ENCODE measurements around the gene TYSND1.
"Not testable (repeated sequence)": the region's sequence is repeated elsewhere in the genome, so short reads cannot be mapped to it uniquely, and the experiment has no call there.

The TYSND1 gene

GRCh38 chr10:70183304-70183703, 36.8 kb upstream of the TYSND1 start:
- Histone ChIP-seq H3K4me1 (ENCODE audit: control insufficient read depth, insufficient read depth, low read length) (peaks cover 7% of the 10 kb centered on the region), H3K27me3 (replicated peaks; ENCODE audit: control insufficient read depth, insufficient read depth, low read length) (no peaks in the 10 kb centered on the region), H3K9ac (ENCODE audit: low read length) (no peak overlapping the region), H3K9me3 (ENCODE audit: control insufficient read depth, low read length) (peaks cover 14% of the 10 kb centered on the region), H3K4me3 (ENCODE audit: low read length) (no peak overlapping the region), H3K36me3 (ENCODE audit: control insufficient read depth, insufficient read depth, low read length, severe bottlenecking) (no peaks in the 10 kb centered on the region)
- no peak for DNase-seq (ENCODE audit: low read depth)

GRCh38 chr10:70179209-70179608, 32.7 kb upstream of the TYSND1 start:
- H3K4me3 ChIP-seq (ENCODE audit: low read length); H3K27me3 ChIP-seq (replicated peaks; ENCODE audit: control insufficient read depth, insufficient read depth, low read length); H3K36me3 ChIP-seq (ENCODE audit: control insufficient read depth, insufficient read depth, low read length, severe bottlenecking); H3K4me1 ChIP-seq (ENCODE audit: control insufficient read depth, insufficient read depth, low read length); H3K9ac ChIP-seq (ENCODE audit: low read length); DNase-seq (ENCODE audit: low read depth): not testable (repeated sequence)
- H3K9me3 ChIP-seq (ENCODE audit: control insufficient read depth, low read length): peaks cover 14% of the 10 kb centered on the region

GRCh38 chr10:70178139-70178725, 31.7 kb upstream of the TYSND1 start:
- Histone ChIP-seq H3K4me1 (ENCODE audit: control insufficient read depth, insufficient read depth, low read length) (no peaks in the 10 kb centered on the region), H3K27me3 (replicated peaks; ENCODE audit: control insufficient read depth, insufficient read depth, low read length) (no peaks in the 10 kb centered on the region), H3K36me3 (ENCODE audit: control insufficient read depth, insufficient read depth, low read length, severe bottlenecking) (no peaks in the 10 kb centered on the region), H3K9me3 (ENCODE audit: control insufficient read depth, low read length) (peaks cover 14% of the 10 kb centered on the region), H3K4me3 (ENCODE audit: low read length) (no peak overlapping the region), H3K9ac (ENCODE audit: low read length) (no peak overlapping the region)
- DNase-seq (ENCODE audit: low read depth): no peak

GRCh38 chr10:70176441-70176840, 29.9 kb upstream of the TYSND1 start:
- H3K36me3 ChIP-seq (ENCODE audit: control insufficient read depth, insufficient read depth, low read length, severe bottlenecking): no peaks in the 10 kb centered on the region
- no peak overlapping the region for H3K9ac ChIP-seq (ENCODE audit: low read length)
- H3K4me1 ChIP-seq (ENCODE audit: control insufficient read depth, insufficient read depth, low read length): peaks cover under 1% of the 10 kb centered on the region
- peaks cover 14% of the 10 kb centered on the region for H3K9me3 ChIP-seq (ENCODE audit: control insufficient read depth, low read length)
- H3K4me3 ChIP-seq (ENCODE audit: low read length): no peak overlapping the region
- no peaks in the 10 kb centered on the region for H3K27me3 ChIP-seq (replicated peaks; ENCODE audit: control insufficient read depth, insufficient read depth, low read length)
- no peak for DNase-seq (ENCODE audit: low read depth)

GRCh38 chr10:70175516-70175915, 29.0 kb upstream of the TYSND1 start:
- peaks cover 5% of the 10 kb centered on the region for H3K4me1 ChIP-seq (ENCODE audit: control insufficient read depth, insufficient read depth, low read length)
- H3K9me3 ChIP-seq (ENCODE audit: control insufficient read depth, low read length): peaks cover 12% of the 10 kb centered on the region
- H3K9ac ChIP-seq (ENCODE audit: low read length): no peak overlapping the region
- no peaks in the 10 kb centered on the region for H3K27me3 ChIP-seq (replicated peaks; ENCODE audit: control insufficient read depth, insufficient read depth, low read length)
- DNase-seq (ENCODE audit: low read depth): no peak
- H3K4me3 ChIP-seq (ENCODE audit: low read length): no peak overlapping the region
- H3K36me3 ChIP-seq (ENCODE audit: control insufficient read depth, insufficient read depth, low read length, severe bottlenecking): no peaks in the 10 kb centered on the region

- Histone ChIP-seq H3K27me3 (replicated peaks; ENCODE audit: control insufficient read depth, insufficient read depth, low read length) (no peaks in the 10 kb centered on the region), H3K36me3 (ENCODE audit: control insufficient read depth, insufficient read depth, low read length, severe bottlenecking) (no peaks in the 10 kb centered on the region), H3K4me3 (ENCODE audit: low read length) (no peak overlapping the region), H3K9ac (ENCODE audit: low read length) (no peak overlapping the region), H3K4me1 (ENCODE audit: control insufficient read depth, insufficient read depth, low read length) (peaks cover 5% of the 10 kb centered on the region), H3K9me3 (ENCODE audit: control insufficient read depth, low read length) (no peaks in the 10 kb centered on the region)
- DNase-seq (ENCODE audit: low read depth): no peak
These were observed 27.7 kb upstream of the TYSND1 start for GRCh38 chr10:70174058-70174741.

- peak overlapping the region; percentile 95 for H3K4me3 ChIP-seq (ENCODE audit: low read length)
- H3K9ac ChIP-seq (ENCODE audit: low read length): peak overlapping the region; percentile 100
- DNase-seq (ENCODE audit: low read depth): peak; percentile 70
- no peaks in the 10 kb centered on the region for H3K9me3 ChIP-seq (ENCODE audit: control insufficient read depth, low read length)
- peaks cover 36% of the 10 kb centered on the region for H3K4me1 ChIP-seq (ENCODE audit: control insufficient read depth, insufficient read depth, low read length)
- H3K36me3 ChIP-seq (ENCODE audit: control insufficient read depth, insufficient read depth, low read length, severe bottlenecking): peaks cover 27% of the 10 kb centered on the region
- H3K27me3 ChIP-seq (replicated peaks; ENCODE audit: control insufficient read depth, insufficient read depth, low read length): no peaks in the 10 kb centered on the region
These were observed 23.3 kb upstream of the TYSND1 start for GRCh38 chr10:70169649-70170364.

GRCh38 chr10:70169011-70169410, 22.5 kb upstream of the TYSND1 start:
- peak overlapping the region; percentile 95 for H3K4me3 ChIP-seq (ENCODE audit: low read length)
- no peaks in the 10 kb centered on the region for H3K27me3 ChIP-seq (replicated peaks; ENCODE audit: control insufficient read depth, insufficient read depth, low read length)
- DNase-seq (ENCODE audit: low read depth): no peak
- H3K36me3 ChIP-seq (ENCODE audit: control insufficient read depth, insufficient read depth, low read length, severe bottlenecking): peaks cover 35% of the 10 kb centered on the region
- H3K9me3 ChIP-seq (ENCODE audit: control insufficient read depth, low read length): no peaks in the 10 kb centered on the region
- H3K4me1 ChIP-seq (ENCODE audit: control insufficient read depth, insufficient read depth, low read length): peaks cover 44% of the 10 kb centered on the region
- H3K9ac ChIP-seq (ENCODE audit: low read length): peak overlapping the region; percentile 100

GRCh38 chr10:70167246-70167645, 20.7 kb upstream of the TYSND1 start:
- Histone ChIP-seq H3K27me3 (replicated peaks; ENCODE audit: control insufficient read depth, insufficient read depth, low read length) (no peaks in the 10 kb centered on the region), H3K9me3 (ENCODE audit: control insufficient read depth, low read length) (no peaks in the 10 kb centered on the region), H3K9ac (ENCODE audit: low read length) (peak overlapping the region; percentile 77), H3K4me3 (ENCODE audit: low read length) (peak overlapping the region; percentile 95), H3K36me3 (ENCODE audit: control insufficient read depth, insufficient read depth, low read length, severe bottlenecking) (peaks cover 48% of the 10 kb centered on the region), H3K4me1 (ENCODE audit: control insufficient read depth, insufficient read depth, low read length) (peaks cover 60% of the 10 kb centered on the region)
- no peak for DNase-seq (ENCODE audit: low read depth)

GRCh38 chr10:70166394-70166793, 19.9 kb upstream of the TYSND1 start:
- Histone ChIP-seq H3K4me1 (ENCODE audit: control insufficient read depth, insufficient read depth, low read length) (peaks cover 67% of the 10 kb centered on the region), H3K9ac (ENCODE audit: low read length) (no peak overlapping the region), H3K4me3 (ENCODE audit: low read length) (no peak overlapping the region), H3K36me3 (ENCODE audit: control insufficient read depth, insufficient read depth, low read length, severe bottlenecking) (peaks cover 54% of the 10 kb centered on the region), H3K9me3 (ENCODE audit: control insufficient read depth, low read length) (no peaks in the 10 kb centered on the region), H3K27me3 (replicated peaks; ENCODE audit: control insufficient read depth, insufficient read depth, low read length) (no peaks in the 10 kb centered on the region)
- no peak for DNase-seq (ENCODE audit: low read depth)

- Histone ChIP-seq H3K36me3 (ENCODE audit: control insufficient read depth, insufficient read depth, low read length, severe bottlenecking) (peaks cover 76% of the 10 kb centered on the region), H3K9me3 (ENCODE audit: control insufficient read depth, low read length) (no peaks in the 10 kb centered on the region), H3K4me3 (ENCODE audit: low read length) (no peak overlapping the region), H3K9ac (ENCODE audit: low read length) (no peak overlapping the region), H3K4me1 (ENCODE audit: control insufficient read depth, insufficient read depth, low read length) (peaks cover 85% of the 10 kb centered on the region), H3K27me3 (replicated peaks; ENCODE audit: control insufficient read depth, insufficient read depth, low read length) (no peaks in the 10 kb centered on the region)
- no peak for DNase-seq (ENCODE audit: low read depth)
These were observed 17.7 kb upstream of the TYSND1 start for GRCh38 chr10:70164163-70164562.
